HG03280 (cell line): ENCODE measurements around the gene FBXO38.
A peak's percentile ranks its signal among the peaks of the same experiment; 100 is the strongest.

ENCODE experiments used
- ATAC-seq: cut with Tn5 transposase; IDR thresholded peaks from one replicate; pipeline ENCODE4 v1.9.1; 2021; ENCODE audit warnings: mild to moderate bottlenecking, moderate library complexity; ENCODE audit not compliant: unreplicated experiment

Gene FBXO38

GRCh38 chr5:148471379-148471778 is 87.6 kb downstream of the FBXO38 start:
- ATAC-seq: no peak

DNA sequence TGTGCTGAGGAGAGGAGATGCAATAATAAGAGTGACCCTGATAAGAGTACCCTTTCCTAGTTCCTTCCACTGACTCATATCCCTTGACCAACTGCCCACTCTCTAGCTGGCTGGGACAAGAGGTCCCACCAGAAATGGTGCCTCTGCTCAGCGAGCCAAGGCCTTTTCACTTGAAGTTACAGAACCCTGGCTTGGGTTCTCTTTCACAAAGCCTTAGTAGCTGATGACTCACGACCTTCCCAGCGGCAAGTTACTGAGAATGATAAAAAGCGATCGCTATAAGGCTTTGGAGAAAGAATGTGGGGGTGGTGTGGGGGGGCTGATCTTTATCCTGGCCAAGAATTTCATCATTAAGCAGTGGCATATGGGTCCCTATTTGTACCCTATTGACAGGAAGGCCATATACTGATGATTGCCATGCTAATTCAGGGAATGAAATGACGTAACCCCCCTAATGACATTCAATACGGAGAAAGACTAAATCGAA is 90.3 kb downstream of the FBXO38 start:
- no peak for ATAC-seq

GRCh38 chr5:148476302-148476701 is 92.5 kb downstream of the FBXO38 start:
- no peak for ATAC-seq

- ATAC-seq: no peak
Observed at GRCh38 chr5:148477429-148477828, 93.7 kb downstream of the FBXO38 start.

DNA sequence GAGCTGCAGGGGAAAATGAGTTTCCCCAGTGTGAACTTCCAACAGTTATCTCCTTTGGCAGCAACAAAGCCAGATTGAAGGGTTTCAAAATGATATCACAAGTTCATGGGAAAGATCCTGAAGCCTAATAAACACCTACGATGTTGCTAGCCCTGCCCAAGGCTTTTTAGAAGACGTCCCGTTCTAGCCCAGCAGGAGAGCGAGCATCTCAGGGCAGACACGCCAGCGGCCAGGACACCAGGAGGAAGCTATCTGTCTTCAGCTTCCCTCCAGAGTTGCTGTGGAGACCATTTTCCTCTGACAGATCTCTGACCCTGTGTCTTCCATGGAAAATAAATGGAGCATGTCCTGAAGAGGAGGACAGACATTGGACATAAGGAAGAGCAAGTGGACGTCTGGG is 98.4 kb downstream of the FBXO38 start:
- no peak for ATAC-seq

- peak; percentile 92 for ATAC-seq
Observed at GRCh38 chr5:148482697-148483462, 99.1 kb downstream of the FBXO38 start.

GRCh38 chr5:148483750-148484149 is 100.0 kb downstream of the FBXO38 start:
- no peak for ATAC-seq

DNA sequence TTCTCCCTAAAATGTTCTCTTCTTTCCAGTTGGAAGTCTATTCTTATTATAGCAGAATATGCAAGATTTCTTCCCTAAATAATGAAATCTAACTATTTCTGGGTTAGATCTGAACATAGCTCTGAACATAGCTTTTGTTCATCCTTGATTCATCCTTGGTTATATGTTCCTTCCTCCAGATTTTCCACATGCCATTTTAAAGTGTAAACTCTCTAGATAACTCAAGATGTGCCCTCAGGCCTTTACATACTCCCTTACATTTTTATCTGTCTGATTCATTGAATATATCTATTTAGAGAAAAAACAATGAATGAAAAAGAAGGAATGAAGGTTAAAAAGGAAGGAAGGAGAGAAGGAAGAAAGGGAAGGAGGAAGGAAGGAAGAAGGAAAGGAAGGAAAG is 100.9 kb downstream of the FBXO38 start:
- no peak for ATAC-seq

DNA sequence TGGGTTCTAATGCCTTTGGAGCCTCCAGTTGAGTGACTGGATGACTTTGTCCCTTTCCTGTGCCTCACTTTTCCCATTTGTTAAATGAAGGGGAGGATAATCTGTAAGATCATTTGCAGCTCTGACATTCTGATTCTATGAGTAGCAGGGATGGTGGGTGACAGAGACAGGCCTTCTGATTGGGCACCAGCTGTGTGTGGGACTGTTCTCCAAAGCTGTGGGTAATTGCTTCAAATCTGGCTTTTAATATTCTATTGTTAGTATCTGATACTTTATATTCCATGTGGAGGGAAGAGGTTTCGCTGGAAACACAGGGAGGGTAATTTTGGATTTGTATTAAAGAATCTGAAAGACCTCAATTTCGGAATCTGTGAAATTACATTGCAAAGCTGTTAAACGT is 102.7 kb downstream of the FBXO38 start:
- ATAC-seq: no peak

- no peak for ATAC-seq
Observed at GRCh38 chr5:148488757-148489156, 105.0 kb downstream of the FBXO38 start.

DNA sequence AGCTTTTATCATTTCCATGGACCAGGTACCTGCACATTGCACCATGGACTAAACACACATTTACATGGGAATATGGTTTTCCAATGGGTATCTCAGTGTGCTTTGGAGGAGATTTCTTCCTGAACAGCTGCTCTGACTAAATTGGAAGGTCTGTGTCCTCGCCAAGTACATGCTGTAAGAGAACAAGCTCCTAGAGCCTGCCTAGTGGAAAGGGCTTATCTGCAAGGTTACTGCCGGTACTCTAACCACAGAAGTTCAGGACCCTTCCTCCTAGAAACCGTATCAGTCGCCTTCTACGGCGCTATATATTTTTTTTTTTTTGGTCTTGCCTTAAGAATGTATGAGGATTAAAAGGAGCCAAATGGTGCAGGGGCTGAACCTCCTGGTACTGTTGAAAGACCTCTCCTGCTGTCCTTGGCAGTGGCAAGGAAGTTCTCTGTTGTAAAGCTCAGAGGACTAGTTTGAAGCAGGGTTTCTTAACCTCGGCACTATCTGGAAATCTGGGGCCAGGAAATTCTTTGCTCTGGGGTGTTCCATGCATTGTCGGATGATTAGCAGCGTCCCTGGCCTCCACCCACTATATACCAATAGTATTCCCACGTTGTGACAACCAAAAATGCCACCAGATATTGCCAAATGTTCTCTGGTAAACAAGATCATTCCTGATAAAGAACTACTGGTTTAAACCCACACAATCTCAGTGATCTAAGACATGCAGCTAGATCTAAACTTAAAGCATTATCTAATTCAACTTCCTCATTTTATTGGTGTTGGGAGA is 107.4 kb downstream of the FBXO38 start:
- ATAC-seq: no peak

DNA sequence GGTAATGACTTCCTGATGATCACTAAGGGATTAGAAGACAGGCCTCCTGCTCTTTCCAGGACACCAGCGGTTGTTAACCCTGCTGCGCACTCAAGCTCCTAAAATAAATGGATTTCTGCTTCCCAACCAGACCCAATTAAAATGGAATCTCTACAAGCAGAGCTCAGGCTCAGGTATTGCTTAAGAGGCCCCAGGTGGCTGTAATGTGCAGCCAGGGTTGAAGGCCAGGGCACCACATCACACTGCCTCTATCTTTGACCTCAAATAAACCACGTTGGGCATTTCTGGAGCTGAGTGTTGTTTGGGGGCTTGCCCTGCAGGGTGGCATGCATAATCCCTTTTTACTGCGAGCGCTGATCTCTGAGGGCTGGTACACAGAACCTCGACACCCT is 108.0 kb downstream of the FBXO38 start:
- ATAC-seq: no peak

DNA sequence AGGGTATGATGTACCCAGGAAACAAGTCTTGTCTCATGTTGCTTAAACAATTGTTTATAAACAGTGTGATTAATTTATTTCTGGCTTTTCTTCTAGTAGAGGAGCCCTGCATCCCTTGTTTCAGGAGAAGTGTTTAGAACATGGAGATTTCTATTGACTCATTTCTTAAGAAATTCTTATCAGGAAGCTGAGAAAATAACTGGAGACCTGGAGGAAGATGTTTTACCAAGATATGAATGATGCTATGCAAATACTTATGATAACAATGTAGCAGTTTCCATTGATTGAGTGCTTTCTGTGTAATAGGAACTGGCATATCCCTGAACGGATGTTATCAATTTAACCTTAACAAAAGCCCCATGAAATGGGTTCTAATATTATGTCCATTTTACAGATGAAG is 108.6 kb downstream of the FBXO38 start:
- no peak for ATAC-seq
